SIG-M5 (cell line): ENCODE data around the gene TOMM40.
A peak's percentile ranks its signal among the peaks of the same experiment; 100 is the strongest.
"Not testable (repeated sequence)": the region's sequence is repeated elsewhere in the genome, so short reads cannot be mapped to it uniquely, and the experiment has no call there.

ENCODE experiments used
- DNase-seq: peaks from one replicate; lab custom pipeline; 2025; lab: John Stamatoyannopoulos, UW

The TOMM40 gene

GRCh38 chr19:44871809-44872208 lies 19.2 kb upstream of the TOMM40 start:
- no peak for DNase-seq

GRCh38 chr19:44872661-44873060 lies 18.4 kb upstream of the TOMM40 start:
- no peak for DNase-seq

- no peak for DNase-seq
Observed at GRCh38 chr19:44874317-44874716, 16.7 kb upstream of the TOMM40 start.

DNA sequence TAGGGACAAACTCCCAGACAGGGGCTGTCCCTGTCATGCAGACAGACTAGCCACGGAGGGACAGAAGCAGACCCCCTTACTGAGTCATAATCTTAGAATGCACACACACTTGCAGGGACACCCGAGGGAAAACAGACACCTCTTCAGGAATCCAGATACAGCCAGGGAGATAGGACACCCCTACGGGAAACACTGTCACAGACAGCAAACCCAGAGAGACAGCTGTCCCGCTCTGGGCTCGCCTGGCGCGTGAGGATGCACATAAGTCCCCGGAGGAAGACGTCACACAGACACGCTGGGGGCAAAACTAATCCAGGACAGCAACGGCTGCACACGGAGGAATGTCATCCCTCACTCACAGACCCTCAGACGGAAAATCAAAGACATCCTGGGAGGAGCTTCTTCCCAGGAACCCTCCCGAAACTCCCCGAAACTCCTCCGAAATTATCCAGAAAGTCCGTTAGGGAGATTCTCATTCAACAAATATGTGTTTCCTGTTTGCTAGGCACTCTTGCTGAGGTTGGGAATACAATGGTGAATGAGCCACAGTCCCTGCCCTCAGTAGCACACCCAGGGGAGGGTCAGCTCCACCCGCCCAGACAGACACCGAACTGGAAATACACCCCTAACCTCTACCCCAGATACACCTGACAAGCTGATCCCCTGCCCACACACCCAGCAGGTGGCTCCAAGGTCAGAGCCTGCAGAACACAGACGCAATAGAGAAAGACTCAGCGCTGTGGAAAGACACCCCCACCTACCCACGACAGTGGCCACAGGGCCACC lies 15.2 kb upstream of the TOMM40 start:
- DNase-seq, result no peak

- no peak for DNase-seq
Observed at GRCh38 chr19:44876930-44877535, 14.0 kb upstream of the TOMM40 start.

GRCh38 chr19:44878120-44878865 lies 12.8 kb upstream of the TOMM40 start:
- no peak for DNase-seq

DNA sequence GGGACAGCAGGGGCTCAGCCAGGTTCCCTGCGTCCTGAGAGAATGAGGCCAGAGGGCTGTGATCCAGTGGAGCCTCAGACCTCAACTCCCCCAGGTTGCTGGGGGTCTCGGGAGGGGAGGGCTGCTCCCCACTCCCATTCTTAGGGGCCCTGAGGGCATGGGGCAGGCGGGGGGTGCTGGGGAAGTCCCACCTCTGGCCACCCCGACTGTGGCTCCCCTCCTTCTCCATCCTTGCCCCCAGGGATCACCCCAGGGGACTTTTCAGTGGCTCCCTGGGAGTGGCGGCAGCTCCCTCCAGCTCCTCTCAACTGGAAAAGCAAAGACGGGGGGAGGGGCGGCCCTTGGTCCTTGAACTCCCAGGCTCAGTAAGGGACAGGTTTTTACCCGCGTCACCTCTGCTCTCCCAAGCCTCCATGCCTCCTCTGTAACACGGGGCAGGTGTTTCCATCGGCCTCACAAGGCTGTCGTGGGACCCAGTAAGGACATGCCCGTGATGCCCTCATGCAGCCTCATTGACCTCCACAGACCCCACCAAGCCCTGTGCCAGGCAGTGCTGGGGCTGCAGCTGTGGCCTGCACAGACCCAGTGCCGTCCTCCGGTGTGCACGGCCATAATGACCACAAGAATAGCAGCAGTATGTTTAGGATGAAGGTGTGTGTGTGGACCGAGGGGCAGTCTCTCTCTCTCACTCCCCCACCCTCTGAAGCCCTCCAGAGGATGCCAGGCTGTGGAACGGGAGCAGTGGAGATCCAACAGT lies 11.6 kb upstream of the TOMM40 start:
- DNase-seq, result no peak

DNA sequence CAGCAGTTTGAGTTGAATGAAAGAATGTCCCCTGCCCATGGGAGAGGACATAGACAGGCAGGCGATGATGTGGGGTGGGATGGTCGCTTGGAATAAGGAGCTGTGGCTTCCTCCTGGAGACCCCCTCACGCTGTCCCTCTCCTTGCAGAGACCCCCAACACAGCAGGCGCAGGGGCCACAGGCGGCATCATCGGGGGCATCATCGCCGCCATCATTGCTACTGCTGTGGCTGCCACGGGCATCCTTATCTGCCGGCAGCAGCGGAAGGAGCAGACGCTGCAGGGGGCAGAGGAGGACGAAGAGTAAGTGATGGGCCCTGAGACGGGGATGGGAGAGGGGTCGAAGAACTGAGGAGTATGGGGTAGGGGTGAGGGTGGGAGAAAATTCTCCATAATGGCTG lies 9.0 kb upstream of the TOMM40 start:
- no peak for DNase-seq

GRCh38 chr19:44882619-44883397 lies 8.2 kb upstream of the TOMM40 start:
- not testable (repeated sequence) for DNase-seq

GRCh38 chr19:44883922-44884321 lies 7.1 kb upstream of the TOMM40 start:
- DNase-seq, result no peak

DNA sequence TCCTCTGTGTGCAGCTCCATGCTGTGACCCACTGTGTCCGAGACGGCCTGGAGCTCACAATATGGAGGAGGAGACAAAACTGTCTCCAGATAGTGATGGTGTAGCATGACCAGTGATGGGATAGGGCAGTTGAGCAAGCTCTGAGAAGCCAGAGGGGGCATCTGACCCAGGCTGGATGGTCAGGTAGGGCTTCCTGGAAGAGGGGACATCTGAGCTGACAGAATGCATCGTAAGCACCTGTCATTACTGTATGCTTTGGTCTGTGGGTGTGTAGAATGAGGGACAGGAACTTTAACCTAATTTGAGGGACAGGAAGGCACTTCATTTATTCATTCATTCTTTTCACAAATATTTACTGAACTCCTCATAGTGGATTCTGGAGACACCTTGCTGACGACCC lies 6.5 kb upstream of the TOMM40 start:
- no peak for DNase-seq

DNA sequence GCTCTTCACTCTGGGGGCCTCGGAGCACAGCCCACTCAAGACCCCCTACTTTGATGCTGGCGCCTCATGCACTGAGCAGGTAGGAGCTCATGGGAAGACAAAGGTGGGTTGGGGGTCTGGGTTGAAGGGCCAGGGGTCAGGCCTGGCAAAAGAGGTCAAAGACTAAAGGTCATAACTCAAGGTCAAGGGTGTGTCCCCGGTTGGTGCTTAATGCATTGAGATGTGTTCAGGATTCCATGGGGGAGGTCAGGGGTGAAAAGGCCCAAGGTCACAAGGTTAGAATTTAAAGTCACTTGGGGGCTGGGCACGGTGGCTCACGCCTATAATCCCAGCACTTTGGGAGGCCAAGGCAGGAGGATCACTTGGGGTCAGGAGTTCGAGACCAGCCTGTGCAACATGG lies 4.9 kb upstream of the TOMM40 start:
- no peak for DNase-seq

DNA sequence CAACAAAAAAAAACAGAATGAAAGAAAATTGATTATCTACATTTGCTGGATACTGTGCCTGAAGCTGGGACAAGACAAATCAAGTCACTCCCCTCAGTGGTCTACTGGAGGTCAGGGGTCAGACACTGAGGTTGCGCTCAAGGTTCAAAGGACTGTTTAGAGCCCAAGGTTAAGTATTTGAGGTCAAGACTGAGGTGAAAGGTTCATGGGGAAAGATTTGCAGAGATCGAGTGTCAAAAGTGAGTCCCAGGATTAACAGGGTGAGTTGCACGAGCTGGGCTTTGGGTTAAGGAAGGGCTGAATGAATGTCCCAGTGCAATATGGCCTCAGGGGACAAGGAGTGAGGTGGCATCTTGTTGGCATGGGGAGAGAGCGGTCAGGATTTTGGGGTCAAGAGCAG lies 3.4 kb upstream of the TOMM40 start:
- no peak for DNase-seq

DNA sequence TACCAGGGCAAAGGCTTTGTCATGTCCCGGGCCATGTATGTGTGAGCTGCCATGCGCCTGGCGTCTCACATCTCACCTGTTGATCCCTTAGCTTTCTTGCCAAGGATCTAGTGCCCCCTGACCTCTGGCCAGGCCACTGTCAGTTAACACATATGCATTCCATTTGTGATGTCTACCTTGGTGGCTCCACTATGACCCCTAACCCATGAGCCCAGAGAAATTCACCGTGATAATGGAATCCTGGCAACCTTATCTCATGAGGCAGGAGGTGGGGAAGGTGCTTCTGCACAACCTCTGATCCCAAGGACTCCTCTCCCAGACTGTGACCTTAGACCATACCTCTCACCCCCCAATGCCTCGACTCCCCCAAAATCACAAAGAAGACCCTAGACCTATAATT lies 2.7 kb upstream of the TOMM40 start:
- not testable (repeated sequence) for DNase-seq

DNA sequence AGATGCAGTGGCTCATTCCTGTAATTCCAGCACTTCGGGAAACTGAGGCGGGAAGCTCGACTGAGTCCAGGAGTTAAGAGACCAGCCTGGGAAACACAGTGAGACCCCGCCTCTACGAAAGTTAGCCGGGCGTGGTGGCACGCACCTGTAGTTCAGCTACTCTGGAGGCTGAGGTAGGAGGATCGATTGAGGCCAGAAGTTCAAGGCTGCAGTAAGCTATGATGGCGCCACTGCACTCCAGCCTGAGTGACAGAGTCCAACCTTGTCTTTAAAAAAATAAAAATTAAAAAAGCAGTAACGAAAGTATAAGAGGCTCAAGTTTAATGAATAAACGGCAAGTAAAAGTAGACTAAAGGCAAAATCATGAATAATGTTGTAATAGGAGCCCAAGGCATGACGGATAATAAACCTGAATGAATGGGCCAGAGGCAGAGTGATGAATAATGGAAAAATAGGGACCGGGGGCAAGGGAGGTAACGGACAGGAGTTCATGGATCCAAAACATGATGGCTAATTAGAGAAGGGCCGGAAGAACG lies 1.2 kb upstream of the TOMM40 start:
- no peak for DNase-seq

- peak; percentile 97 for DNase-seq
Observed at GRCh38 chr19:44890366-44891015, 563 bp upstream of the TOMM40 start.

- no peak for DNase-seq
Observed at GRCh38 chr19:44892932-44893331, 1.9 kb downstream of the TOMM40 start.

GRCh38 chr19:44893332-44894051 lies 2.4 kb downstream of the TOMM40 start:
- DNase-seq, result no peak

GRCh38 chr19:44894052-44894400 lies 3.0 kb downstream of the TOMM40 start:
- DNase-seq, result no peak

DNA sequence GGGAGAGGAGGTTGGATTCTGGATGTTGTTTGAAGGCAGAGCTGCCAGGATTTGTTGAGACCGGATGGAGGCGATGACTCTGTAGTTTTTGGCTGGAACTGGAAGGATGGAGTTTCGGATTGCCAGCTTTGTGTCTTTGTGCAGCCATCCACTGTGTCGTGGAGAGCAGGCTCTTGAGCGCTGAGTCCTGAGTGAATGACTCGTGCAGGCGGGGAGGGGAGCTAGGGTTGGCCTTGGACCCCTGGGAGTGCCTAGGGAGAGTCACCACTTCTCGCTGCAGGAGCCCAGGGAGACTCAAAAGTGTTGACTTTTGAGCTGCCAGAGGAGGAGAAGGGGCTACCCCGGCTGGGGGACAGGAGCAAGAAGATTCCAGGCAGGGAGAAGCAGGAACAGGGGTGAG lies 3.9 kb downstream of the TOMM40 start:
- DNase-seq, result no peak
